Fibroblast of pulmonary artery (primary cell): ENCODE data around the gene CORIN.
"Not testable (repeated sequence)": the region's sequence is repeated elsewhere in the genome, so short reads cannot be mapped to it uniquely, and the experiment has no call there.

Experiments used
- DNase-seq: peaks from one replicate; pipeline ENCODE4 v3.0.0-alpha.2; 2010; ENCODE audit warnings: low read depth
- H3K4me3 ChIP-seq: replicated peaks from 2 replicates; pipeline ENCODE4 v1.5.1; 2011; ENCODE audit warnings: low read depth, mild to moderate bottlenecking, control low read depth, low read length, moderate library complexity
- CTCF ChIP-seq: IDR thresholded peaks from 2 replicates; pipeline ENCODE4 v1.5.1; 2011; ENCODE audit warnings: mild to moderate bottlenecking, control low read depth, low read length, inconsistent platforms; ENCODE audit errors: missing control alignments

CORIN gene

GRCh38 chr4:47553329-47554125 is 284.3 kb downstream of the CORIN start:
- H3K4me3 ChIP-seq, result no peak overlapping the region
- no peak for DNase-seq
- no peak for TF ChIP-seq CTCF

GRCh38 chr4:47551682-47552081 is 286.2 kb downstream of the CORIN start:
- no peak for DNase-seq
- no peak for TF ChIP-seq CTCF
- no peak overlapping the region for H3K4me3 ChIP-seq

GRCh38 chr4:47550899-47551548 is 286.8 kb downstream of the CORIN start:
- H3K4me3 ChIP-seq, result no peak overlapping the region
- no peak for TF ChIP-seq CTCF
- DNase-seq, result no peak

GRCh38 chr4:47550357-47550756 is 287.5 kb downstream of the CORIN start:
- H3K4me3 ChIP-seq, DNase-seq: not testable (repeated sequence)
